ENCODE data around the gene HTT.

Gene HTT

GRCh38 chr4:3248811-3249661, 174.6 kb downstream of the HTT start, which contains the start of gene MSANTD1:
Gene MSANTD1 (plus strand): TSS chr4:3249159. CDS start chr4:3249223, 64 bp downstream.
- DNase-seq (ENCODE audit: low spot score in 2 of 2): no peak
- ATAC-seq: no peak
- Mint-ChIP-seq H3K27ac (peak within 1 kb of the TSS; percentile 74), H3K4me1 (peaks cover 9% of the 10 kb centered on the region), H3K9me3 (no peaks in the 10 kb centered on the region), H3K4me3 (no peak within 1 kb of the TSS), H3K36me3 (no peaks in the 10 kb centered on the region)

- no peaks in the 10 kb centered on the region for H3K36me3 Mint-ChIP-seq
- no peak overlapping the region for H3K4me3 Mint-ChIP-seq
- peaks cover 9% of the 10 kb centered on the region for H3K4me1 Mint-ChIP-seq
- H3K27ac Mint-ChIP-seq: peak overlapping the region; percentile 74
- H3K9me3 Mint-ChIP-seq: no peaks in the 10 kb centered on the region
- ATAC-seq: no peak
- DNase-seq (ENCODE audit: low spot score in 2 of 2): no peak
These were observed 175.4 kb downstream of the HTT start for GRCh38 chr4:3249711-3250437.

GRCh38 chr4:3250438-3250955, 176.0 kb downstream of the HTT start:
- DNase-seq (ENCODE audit: low spot score in 2 of 2) (no peak), ATAC-seq (no peak)
- H3K4me3 Mint-ChIP-seq: no peak overlapping the region
- H3K9me3 Mint-ChIP-seq: no peaks in the 10 kb centered on the region
- H3K27ac Mint-ChIP-seq: peak overlapping the region; percentile 74
- H3K4me1 Mint-ChIP-seq: peaks cover 9% of the 10 kb centered on the region
- no peaks in the 10 kb centered on the region for H3K36me3 Mint-ChIP-seq

GRCh38 chr4:3250956-3251690, 176.6 kb downstream of the HTT start:
- H3K36me3 Mint-ChIP-seq: no peaks in the 10 kb centered on the region
- no peaks in the 10 kb centered on the region for H3K9me3 Mint-ChIP-seq
- no peak overlapping the region for H3K4me3 Mint-ChIP-seq
- H3K4me1 Mint-ChIP-seq: peaks cover 6% of the 10 kb centered on the region
- ATAC-seq: peak; percentile 84
- no peak overlapping the region for H3K27ac Mint-ChIP-seq
- no peak for DNase-seq (ENCODE audit: low spot score in 2 of 2)

- no peaks in the 10 kb centered on the region for H3K36me3 Mint-ChIP-seq
- no peak for ATAC-seq
- H3K27ac Mint-ChIP-seq: no peak overlapping the region
- no peaks in the 10 kb centered on the region for H3K9me3 Mint-ChIP-seq
- no peak for DNase-seq (ENCODE audit: low spot score in 2 of 2)
- H3K4me1 Mint-ChIP-seq: no peaks in the 10 kb centered on the region
- no peak overlapping the region for H3K4me3 Mint-ChIP-seq
These were observed 177.4 kb downstream of the HTT start for GRCh38 chr4:3251691-3252479.

GRCh38 chr4:3252480-3252828, 178.0 kb downstream of the HTT start:
- no peak for DNase-seq (ENCODE audit: low spot score in 2 of 2)
- Mint-ChIP-seq H3K4me1 (no peaks in the 10 kb centered on the region), H3K4me3 (no peak overlapping the region), H3K36me3 (no peaks in the 10 kb centered on the region), H3K9me3 (no peaks in the 10 kb centered on the region), H3K27ac (no peak overlapping the region)
- ATAC-seq: no peak

- H3K4me1 Mint-ChIP-seq: no peaks in the 10 kb centered on the region
- DNase-seq (ENCODE audit: low spot score in 2 of 2) (no peak), ATAC-seq (no peak)
- H3K27ac Mint-ChIP-seq: no peak overlapping the region
- no peaks in the 10 kb centered on the region for H3K36me3 Mint-ChIP-seq
- H3K4me3 Mint-ChIP-seq: no peak overlapping the region
- H3K9me3 Mint-ChIP-seq: no peaks in the 10 kb centered on the region
These were observed 178.6 kb downstream of the HTT start for GRCh38 chr4:3252831-3253641.

GRCh38 chr4:3253808-3254207, 179.3 kb downstream of the HTT start:
- Mint-ChIP-seq H3K4me3 (no peak overlapping the region), H3K27ac (no peak overlapping the region), H3K9me3 (no peaks in the 10 kb centered on the region), H3K36me3 (no peaks in the 10 kb centered on the region), H3K4me1 (no peaks in the 10 kb centered on the region)
- ATAC-seq: no peak
- no peak for DNase-seq (ENCODE audit: low spot score in 2 of 2)

- Mint-ChIP-seq H3K9me3 (no peaks in the 10 kb centered on the region), H3K27ac (no peak overlapping the region), H3K4me3 (no peak overlapping the region), H3K36me3 (no peaks in the 10 kb centered on the region), H3K4me1 (no peaks in the 10 kb centered on the region)
- no peak for DNase-seq (ENCODE audit: low spot score in 2 of 2)
- no peak for ATAC-seq
These were observed 180.0 kb downstream of the HTT start for GRCh38 chr4:3254302-3255131.

- H3K4me3 Mint-ChIP-seq: no peak overlapping the region
- DNase-seq (ENCODE audit: low spot score in 2 of 2): no peak
- no peaks in the 10 kb centered on the region for H3K9me3 Mint-ChIP-seq
- H3K4me1 Mint-ChIP-seq: no peaks in the 10 kb centered on the region
- no peak for ATAC-seq
- no peak overlapping the region for H3K27ac Mint-ChIP-seq
- no peaks in the 10 kb centered on the region for H3K36me3 Mint-ChIP-seq
These were observed 181.2 kb downstream of the HTT start for GRCh38 chr4:3255611-3256186.

- no peak overlapping the region for H3K27ac Mint-ChIP-seq
- ATAC-seq (no peak), DNase-seq (ENCODE audit: low spot score in 2 of 2) (no peak)
- no peaks in the 10 kb centered on the region for H3K9me3 Mint-ChIP-seq
- H3K4me1 Mint-ChIP-seq: no peaks in the 10 kb centered on the region
- H3K4me3 Mint-ChIP-seq: no peak overlapping the region
- H3K36me3 Mint-ChIP-seq: no peaks in the 10 kb centered on the region
These were observed 182.0 kb downstream of the HTT start for GRCh38 chr4:3256230-3257102.

GRCh38 chr4:3257103-3257555, 182.6 kb downstream of the HTT start:
- Mint-ChIP-seq H3K4me1 (no peaks in the 10 kb centered on the region), H3K27ac (no peak overlapping the region), H3K9me3 (no peaks in the 10 kb centered on the region), H3K4me3 (no peak overlapping the region), H3K36me3 (no peaks in the 10 kb centered on the region)
- no peak for DNase-seq (ENCODE audit: low spot score in 2 of 2)
- no peak for ATAC-seq
